Lower lobe of right lung (tissue), 2 donors: ENCODE results near the gene TMEM132E. TPM values are rescaled to one million over a fixed set of nuclear protein-coding genes. Genes with fewer than 3 reads are reported as not detected.

Experiments
- ATAC-seq, 2 donors: fragments of 200-7000 bp; cut with Tn5 transposase; one replicate each; pipeline ENCODE4 v1.9.1; 2020 to 2022; ENCODE audit warnings: mild to moderate bottlenecking in 2 of 2, moderate library complexity in 2 of 2
- DNase-seq: peaks from one replicate; pipeline ENCODE4 v3.0.0-alpha.2; 2020
- H3K27ac ChIP-seq: fragments of 200-600 bp; one replicate; pipeline ENCODE4 v1.8.0; 2022
- H3K27me3 ChIP-seq: fragments of 200-600 bp; one replicate; pipeline ENCODE4 v1.8.0; 2022; ENCODE audit warnings: low read depth
- H3K36me3 ChIP-seq: fragments of 200-600 bp; one replicate; pipeline ENCODE4 v1.8.0; 2022; ENCODE audit warnings: mild to moderate bottlenecking
- H3K4me1 ChIP-seq: fragments of 200-600 bp; one replicate; pipeline ENCODE4 v1.8.0; 2022
- H3K4me3 ChIP-seq: fragments of 200-600 bp; one replicate; pipeline ENCODE4 v1.8.0; 2022; ENCODE audit warnings: mild to moderate bottlenecking
- H3K9me3 ChIP-seq: fragments of 200-600 bp; one replicate; pipeline ENCODE4 v1.8.0; 2022
- intact Hi-C: fragments of 100-400 bp; cut with DNase I; formaldehyde crosslinking; loops from one replicate; pipeline ENCODE4 v1.11.0; 2022
- total RNA-seq: library from RNA; stranded (reverse); fragmentation: NEBNext Ultra II Directional; extraction: Animal tissue kit (Norgen Biotek cat#: 25700); gene quantifications from one replicate; pipeline ENCODE4 v1.2.1, GENCODE V29; 2021
- TF ChIP-seq, protein P1 (sequence below): fragments of 200-600 bp; IDR thresholded peaks from one replicate; pipeline ENCODE4 v1.8.0; 2022; ENCODE audit warnings: antibody characterized with exemption, mild to moderate bottlenecking
- donor health status: DM: no; HTN: yes; CAD: no; lungs with severe emphysema.

TMEM132E gene
- total RNA-seq, 1 donor from 2014 or later, result 0.53 TPM

GRCh38 chr17:34566873-34567272 is 12.5 kb upstream of the TMEM132E start:
- Histone ChIP-seq H3K36me3 (no peaks in the 10 kb centered on the region), H3K27ac (no peak overlapping the region), H3K27me3 (peaks cover 39% of the 10 kb centered on the region), H3K4me3 (no peak overlapping the region), H3K4me1 (no peaks in the 10 kb centered on the region), H3K9me3 (no peaks in the 10 kb centered on the region)
- TF ChIP-seq, protein P1, sequence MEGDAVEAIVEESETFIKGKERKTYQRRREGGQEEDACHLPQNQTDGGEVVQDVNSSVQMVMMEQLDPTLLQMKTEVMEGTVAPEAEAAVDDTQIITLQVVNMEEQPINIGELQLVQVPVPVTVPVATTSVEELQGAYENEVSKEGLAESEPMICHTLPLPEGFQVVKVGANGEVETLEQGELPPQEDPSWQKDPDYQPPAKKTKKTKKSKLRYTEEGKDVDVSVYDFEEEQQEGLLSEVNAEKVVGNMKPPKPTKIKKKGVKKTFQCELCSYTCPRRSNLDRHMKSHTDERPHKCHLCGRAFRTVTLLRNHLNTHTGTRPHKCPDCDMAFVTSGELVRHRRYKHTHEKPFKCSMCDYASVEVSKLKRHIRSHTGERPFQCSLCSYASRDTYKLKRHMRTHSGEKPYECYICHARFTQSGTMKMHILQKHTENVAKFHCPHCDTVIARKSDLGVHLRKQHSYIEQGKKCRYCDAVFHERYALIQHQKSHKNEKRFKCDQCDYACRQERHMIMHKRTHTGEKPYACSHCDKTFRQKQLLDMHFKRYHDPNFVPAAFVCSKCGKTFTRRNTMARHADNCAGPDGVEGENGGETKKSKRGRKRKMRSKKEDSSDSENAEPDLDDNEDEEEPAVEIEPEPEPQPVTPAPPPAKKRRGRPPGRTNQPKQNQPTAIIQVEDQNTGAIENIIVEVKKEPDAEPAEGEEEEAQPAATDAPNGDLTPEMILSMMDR, result no peak
- DNase-seq (no peak), ATAC-seq (no peak)
- intact Hi-C loops, result no loop called here

DNA sequence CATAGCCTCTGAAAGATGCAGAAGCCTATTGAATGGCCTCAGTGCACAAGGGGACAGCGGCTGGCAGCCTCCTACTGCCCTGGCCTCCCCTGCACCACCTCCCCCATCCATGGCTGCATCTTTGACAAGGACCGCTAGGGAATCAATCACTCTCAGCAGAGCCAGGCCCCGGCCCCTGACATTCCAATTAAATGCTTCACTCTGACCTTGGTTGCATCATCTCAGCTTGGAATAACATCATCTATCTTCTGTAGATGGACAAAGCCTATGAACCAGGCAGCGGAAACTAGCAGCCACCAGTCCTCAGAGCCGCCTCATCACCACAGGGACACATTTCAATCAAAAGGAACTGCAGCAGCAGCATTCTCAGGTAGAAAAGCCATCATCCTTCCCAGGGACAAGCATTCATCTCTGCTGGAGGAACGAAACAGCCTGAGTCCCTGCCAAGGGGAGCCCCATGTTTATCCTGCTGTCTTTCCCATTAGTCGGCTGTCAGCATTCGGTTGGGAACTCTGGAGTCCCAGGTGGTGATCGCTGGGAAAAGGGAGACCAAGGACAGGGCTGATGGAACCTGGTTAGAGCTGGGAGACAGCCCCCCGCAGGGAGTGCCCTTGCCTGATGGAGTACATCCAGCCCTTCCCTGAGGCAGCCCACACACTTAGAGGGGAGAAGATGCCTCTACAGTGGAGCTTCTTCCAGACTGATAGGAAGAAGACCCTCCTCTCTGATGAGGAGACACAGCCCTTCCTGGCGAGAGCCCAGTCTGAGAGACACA is 11.5 kb upstream of the TMEM132E start:
- Histone ChIP-seq H3K4me1 (no peaks in the 10 kb centered on the region), H3K36me3 (no peaks in the 10 kb centered on the region), H3K27me3 (peaks cover 34% of the 10 kb centered on the region), H3K27ac (no peak overlapping the region), H3K4me3 (no peak overlapping the region), H3K9me3 (no peaks in the 10 kb centered on the region)
- ATAC-seq (no peak), DNase-seq (no peak)
- intact Hi-C loops, result no loop called here
- TF ChIP-seq, protein P1, result no peak

DNA sequence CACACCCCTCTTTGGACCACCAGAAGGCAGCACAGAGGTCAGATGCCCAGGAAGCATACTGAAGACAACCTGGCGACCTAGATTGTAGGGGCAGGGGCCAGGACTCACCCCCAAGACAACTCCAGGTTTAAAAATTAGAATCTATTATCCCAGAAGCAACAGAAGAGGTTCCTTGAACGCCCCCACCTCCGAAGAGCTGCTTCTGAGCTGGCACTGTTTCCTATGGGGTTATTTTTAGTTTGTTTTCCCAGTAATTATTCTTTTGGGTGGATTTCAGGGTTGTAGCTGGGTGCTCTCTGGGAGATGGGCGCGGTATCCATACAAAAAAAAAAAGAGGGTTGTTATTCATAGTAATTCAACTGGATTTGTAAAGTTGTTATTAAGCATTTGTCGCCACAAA is 10.4 kb upstream of the TMEM132E start:
- Histone ChIP-seq H3K27ac (no peak overlapping the region), H3K4me3 (no peak overlapping the region), H3K36me3 (no peaks in the 10 kb centered on the region), H3K9me3 (no peaks in the 10 kb centered on the region), H3K4me1 (no peaks in the 10 kb centered on the region), H3K27me3 (peaks cover 36% of the 10 kb centered on the region)
- DNase-seq (no peak), ATAC-seq (no peak)
- intact Hi-C loops, result no loop called here
- TF ChIP-seq, protein P1, result no peak

DNA sequence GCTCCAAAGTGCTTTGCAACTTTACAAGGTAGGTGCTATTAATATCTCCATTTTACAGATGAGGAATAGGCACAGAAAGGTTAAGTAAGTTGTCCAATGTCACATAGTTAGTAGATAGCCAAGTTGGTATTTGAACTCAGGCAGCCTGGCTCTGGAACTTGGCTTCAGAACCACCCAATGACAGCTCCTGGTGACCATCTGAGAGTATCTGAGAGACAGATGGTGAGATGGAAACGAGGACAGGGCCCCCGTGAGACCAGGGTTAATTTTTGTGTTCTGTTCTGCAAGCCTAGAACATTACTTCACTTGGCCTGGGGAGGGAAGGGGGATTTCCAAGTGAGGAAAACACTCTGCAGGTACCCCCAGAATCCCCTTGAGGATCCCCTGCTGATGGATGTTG is 9.8 kb upstream of the TMEM132E start:
- ATAC-seq, result no peak
- Histone ChIP-seq H3K9me3 (no peaks in the 10 kb centered on the region), H3K27ac (no peak overlapping the region), H3K27me3 (peaks cover 42% of the 10 kb centered on the region), H3K4me1 (no peaks in the 10 kb centered on the region), H3K4me3 (no peak overlapping the region), H3K36me3 (no peaks in the 10 kb centered on the region)
- TF ChIP-seq, protein P1, result no peak
- intact Hi-C loops, result no loop called here
- no peak for DNase-seq

DNA sequence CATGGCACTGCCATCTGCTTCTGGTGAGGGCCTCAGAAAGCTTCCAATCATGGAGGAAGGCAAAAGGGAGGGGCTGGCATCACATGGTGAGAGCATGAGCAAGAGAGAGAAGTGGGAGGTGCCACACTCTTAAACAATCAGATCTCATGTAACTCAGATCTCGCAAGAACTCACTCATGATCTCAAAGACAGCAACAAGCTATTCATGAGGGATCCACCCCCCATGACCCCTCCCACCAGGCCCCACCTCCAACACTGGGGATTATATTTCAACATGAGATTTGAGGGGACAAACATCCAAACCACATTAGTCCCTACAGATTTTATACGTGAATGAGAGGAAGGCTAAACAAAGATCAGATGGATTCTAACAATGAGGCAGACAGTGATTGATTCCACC is 8.9 kb upstream of the TMEM132E start:
- H3K9me3 ChIP-seq, result no peaks in the 10 kb centered on the region
- no peak for DNase-seq
- H3K27ac ChIP-seq, result no peak overlapping the region
- TF ChIP-seq, protein P1, result no peak
- no peak for ATAC-seq
- H3K4me1 ChIP-seq, result no peaks in the 10 kb centered on the region
- intact Hi-C loops, result no loop called here
- H3K27me3 ChIP-seq, result peaks cover 41% of the 10 kb centered on the region
- no peak overlapping the region for H3K4me3 ChIP-seq
- H3K36me3 ChIP-seq, result no peaks in the 10 kb centered on the region
